Measurements from ENCODE around the gene ALAS1. TPM values are rescaled to one million over a fixed set of nuclear protein-coding genes. Genes with fewer than 3 reads are reported as not detected.

ALAS1 gene
- total and polyA plus RNA-seq, 2 of the 13 experiments (the other 11 are each of a cell fraction or from before 2014, with no cell fraction given), result 36.0 to 43.2 TPM

- no peak for TF ChIP-seq ZNF17 (CRISPR knock-in tag; IDR thresholded peaks at IDR 0.05)
- TF ChIP-seq USF2 (IDR thresholded peaks at IDR 0.05; ENCODE audit: low read depth, low read length), result no peak
- peak; percentile 28; the same call in 1 of the 2 replicates for TF ChIP-seq USF2 (CRISPR knock-in tag; IDR thresholded peaks at IDR 0.05; ENCODE audit: borderline replicate concordance)
- 0 out of 2 replicates have a peak, but pooled peaks have one; percentile 0 for TF ChIP-seq SMAD3 (CRISPR knock-in tag; IDR thresholded peaks at IDR 0.05)
- TF ChIP-seq PREB (CRISPR knock-in tag; IDR thresholded peaks at IDR 0.05), result no peak
- no peak for TF ChIP-seq CSRNP1 (CRISPR knock-in tag; IDR thresholded peaks at IDR 0.05)
- no peak for TF ChIP-seq BHLHE40 (IDR thresholded peaks at IDR 0.05; ENCODE audit: low read length)
- TF ChIP-seq TEF (CRISPR knock-in tag; IDR thresholded peaks at IDR 0.05), result no peak
- no peak for TF ChIP-seq NONO (IDR thresholded peaks at IDR 0.05)
- peak; percentile 46; the same call in 1 of the 2 replicates for TF ChIP-seq NONO (CRISPR knock-in tag; conservative IDR thresholded peaks at IDR 0.05)
- TF ChIP-seq DPF2 (CRISPR knock-in tag; IDR thresholded peaks at IDR 0.05; ENCODE audit: borderline replicate concordance, low read depth), result no peak
- no peak for TF ChIP-seq PHF21A (CRISPR knock-in tag; IDR thresholded peaks at IDR 0.05)
- TF ChIP-seq SP4 (CRISPR knock-in tag; IDR thresholded peaks at IDR 0.05), result no peak
- TF ChIP-seq ZNF407 (CRISPR knock-in tag; IDR thresholded peaks at IDR 0.05; ENCODE audit: not compliant biosample characterization), result no peak
- no peak for TF ChIP-seq ZNF674 (CRISPR knock-in tag; IDR thresholded peaks at IDR 0.05; ENCODE audit: low read depth)
Measured at GRCh38 chr3:52240059-52240885, 42.3 kb downstream of the ALAS1 start (continued).

All from HepG2 (cell line).